ENCODE measurements around the gene NDRG4.

- TF ChIP-seq KDM4B (CRISPR knock-in tag; IDR thresholded peaks at IDR 0.05) (no peak), TAF15 (IDR thresholded peaks at IDR 0.05; ENCODE audit: low read depth, low read length, poor library complexity, severe bottlenecking) (no peak), ZNF724P (CRISPR knock-in tag; IDR thresholded peaks at IDR 0.05; ENCODE audit: borderline replicate concordance) (no peak), MTA3 (CRISPR knock-in tag; IDR thresholded peaks at IDR 0.05) (no peak), EZH2 (conservative IDR thresholded peaks at IDR 0.05; ENCODE audit: low read depth, low read length) (peak; percentile 97; the same call in 1 of the 2 replicates), MAX (IDR thresholded peaks at IDR 0.05) (no peak), CTCF (CRISPR knock-in tag; IDR thresholded peaks at IDR 0.05) (no peak), MAFK (conservative IDR thresholded peaks at IDR 0.05 in 1 of 2, IDR thresholded peaks at IDR 0.05 in 1 of 2; ENCODE audit: low read length in 2 of 2) (no peak), ONECUT2 (CRISPR knock-in tag; IDR thresholded peaks at IDR 0.05) (no peak), ZNF691 (CRISPR knock-in tag; IDR thresholded peaks at IDR 0.05; ENCODE audit: borderline replicate concordance, low read depth) (no peak), HDAC6 (IDR thresholded peaks at IDR 0.05; ENCODE audit: low read depth, low read length) (no peak), SP1 (IDR thresholded peaks at IDR 0.05) (no peak), SP1 (CRISPR knock-in tag; IDR thresholded peaks at IDR 0.05) (no peak), ARID4A (CRISPR knock-in tag; IDR thresholded peaks at IDR 0.05; ENCODE audit: borderline replicate concordance) (no peak)
Measured at GRCh38 chr16:58464047-58464915, 35.7 kb upstream of the NDRG4 start.
